Measurements from ENCODE around the gene UST.

DNA sequence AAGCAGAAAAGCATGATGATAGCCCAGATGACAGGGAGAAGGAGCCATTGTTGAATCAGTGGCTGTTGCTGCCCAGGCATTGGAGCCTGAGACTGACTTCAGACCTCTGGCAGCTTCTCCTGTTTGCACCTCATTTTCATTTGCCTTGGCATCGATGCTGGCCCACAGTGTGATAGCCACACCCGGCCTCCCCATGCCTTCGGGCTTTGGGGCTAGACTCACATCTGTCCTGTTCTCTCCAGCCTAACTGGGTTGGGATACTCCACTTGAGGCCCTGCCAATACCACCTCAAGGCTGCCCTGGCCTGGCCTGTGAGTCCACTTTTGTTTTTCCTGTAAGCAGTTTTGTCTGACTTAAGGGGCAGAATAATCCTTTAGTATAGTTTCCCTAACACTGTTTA, 140.4 kb downstream of the UST start:
- TF ChIP-seq, protein P1, sequence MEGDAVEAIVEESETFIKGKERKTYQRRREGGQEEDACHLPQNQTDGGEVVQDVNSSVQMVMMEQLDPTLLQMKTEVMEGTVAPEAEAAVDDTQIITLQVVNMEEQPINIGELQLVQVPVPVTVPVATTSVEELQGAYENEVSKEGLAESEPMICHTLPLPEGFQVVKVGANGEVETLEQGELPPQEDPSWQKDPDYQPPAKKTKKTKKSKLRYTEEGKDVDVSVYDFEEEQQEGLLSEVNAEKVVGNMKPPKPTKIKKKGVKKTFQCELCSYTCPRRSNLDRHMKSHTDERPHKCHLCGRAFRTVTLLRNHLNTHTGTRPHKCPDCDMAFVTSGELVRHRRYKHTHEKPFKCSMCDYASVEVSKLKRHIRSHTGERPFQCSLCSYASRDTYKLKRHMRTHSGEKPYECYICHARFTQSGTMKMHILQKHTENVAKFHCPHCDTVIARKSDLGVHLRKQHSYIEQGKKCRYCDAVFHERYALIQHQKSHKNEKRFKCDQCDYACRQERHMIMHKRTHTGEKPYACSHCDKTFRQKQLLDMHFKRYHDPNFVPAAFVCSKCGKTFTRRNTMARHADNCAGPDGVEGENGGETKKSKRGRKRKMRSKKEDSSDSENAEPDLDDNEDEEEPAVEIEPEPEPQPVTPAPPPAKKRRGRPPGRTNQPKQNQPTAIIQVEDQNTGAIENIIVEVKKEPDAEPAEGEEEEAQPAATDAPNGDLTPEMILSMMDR (IDR thresholded peaks at IDR 0.05), result no peak
- no peak for TF ChIP-seq ZFX (IDR thresholded peaks at IDR 0.05; ENCODE audit: borderline replicate concordance)
